ENCODE results near the gene TH. TPM values are rescaled to one million over a fixed set of nuclear protein-coding genes. Genes with fewer than 3 reads are reported as not detected.
A peak's percentile ranks its signal among the peaks of the same experiment; 100 is the strongest.

Gene TH
- total RNA-seq, 4 donors from 2014 or later: 0.34 to 1.0 TPM; not detected in 2

- Histone ChIP-seq H3K27me3 (peaks cover 22% of the 10 kb centered on the region), H3K4me1 (peaks cover 19% of the 10 kb centered on the region), H3K36me3 (no peaks in the 10 kb centered on the region), H3K27ac (no peak overlapping the region), H3K4me3 (no peak overlapping the region), H3K9me3 (no peaks in the 10 kb centered on the region)
- peak in 1 of 2 donors; percentile 58 for DNase-seq (ENCODE audit: low spot score in 2 of 2)
- WGBS: 82% methylated on average over 25 of the region's 28 CpGs
- no peak for TF ChIP-seq POLR2A (IDR thresholded peaks at IDR 0.05)
- no peak for TF ChIP-seq POLR2AphosphoS5 (IDR thresholded peaks at IDR 0.05)
- no peak for TF ChIP-seq CTCF (IDR thresholded peaks at IDR 0.05)
- TF ChIP-seq EP300 (IDR thresholded peaks at IDR 0.05): no peak
Observed at GRCh38 chr11:2214527-2215229, 43.1 kb upstream of the TH start.

GRCh38 chr11:2213890-2214526 lies 42.4 kb upstream of the TH start:
- H3K27me3 ChIP-seq: peaks cover 27% of the 10 kb centered on the region
- no peak for TF ChIP-seq POLR2A (IDR thresholded peaks at IDR 0.05)
- no peak for TF ChIP-seq CTCF (IDR thresholded peaks at IDR 0.05)
- no peak for TF ChIP-seq EP300 (IDR thresholded peaks at IDR 0.05)
- no peak for TF ChIP-seq POLR2AphosphoS5 (IDR thresholded peaks at IDR 0.05)

GRCh38 chr11:2213384-2213842 lies 41.8 kb upstream of the TH start:
- no peak for DNase-seq (ENCODE audit: low spot score in 2 of 2)
- TF ChIP-seq POLR2AphosphoS5 (IDR thresholded peaks at IDR 0.05): no peak
- TF ChIP-seq EP300 (IDR thresholded peaks at IDR 0.05): no peak
- TF ChIP-seq POLR2A (IDR thresholded peaks at IDR 0.05): no peak
- TF ChIP-seq CTCF (IDR thresholded peaks at IDR 0.05): no peak
- Histone ChIP-seq H3K36me3 (no peaks in the 10 kb centered on the region), H3K27me3 (peaks cover 29% of the 10 kb centered on the region), H3K27ac (no peak overlapping the region), H3K4me1 (peaks cover 26% of the 10 kb centered on the region), H3K9me3 (no peaks in the 10 kb centered on the region), H3K4me3 (no peak overlapping the region)
- WGBS: 63% methylated on average over 16 of the region's 16 CpGs

More at GRCh38 chr11:2213890-2214526, 42.4 kb upstream of the TH start:
- H3K4me1 ChIP-seq: peaks cover 20% of the 10 kb centered on the region
- 64% methylated on average over 11 of the region's 11 CpGs for WGBS
- H3K9me3 ChIP-seq: no peaks in the 10 kb centered on the region
- H3K4me3 ChIP-seq: no peak overlapping the region
- no peaks in the 10 kb centered on the region for H3K36me3 ChIP-seq
- H3K27ac ChIP-seq: no peak overlapping the region
- no peak for DNase-seq (ENCODE audit: low spot score in 2 of 2)

- no peaks in the 10 kb centered on the region for H3K36me3 ChIP-seq
- peak in 1 of 2 donors; percentile 54 for DNase-seq (ENCODE audit: low spot score in 2 of 2)
- TF ChIP-seq POLR2A (IDR thresholded peaks at IDR 0.05) (no peak), POLR2AphosphoS5 (IDR thresholded peaks at IDR 0.05) (no peak), EP300 (IDR thresholded peaks at IDR 0.05) (no peak), CTCF (IDR thresholded peaks at IDR 0.05) (no peak)
- peaks cover 30% of the 10 kb centered on the region for H3K4me1 ChIP-seq
- WGBS: 83% methylated on average over 18 of the region's 23 CpGs
- no peak overlapping the region for H3K27ac ChIP-seq
- H3K27me3 ChIP-seq: peaks cover 29% of the 10 kb centered on the region
- no peak overlapping the region for H3K4me3 ChIP-seq
- H3K9me3 ChIP-seq: no peaks in the 10 kb centered on the region
Observed at GRCh38 chr11:2212411-2213251, 41.0 kb upstream of the TH start.

All from suprapubic skin (tissue), 4 donors.